Hindlimb muscle (tissue), 1 donor: ENCODE data around the gene TSPAN4. TPM values are rescaled to one million over a fixed set of nuclear protein-coding genes. Genes with fewer than 3 reads are reported as not detected.

ENCODE experiments used
- DNase-seq: peaks from one replicate; pipeline ENCODE4 v3.0.0-alpha.2; 2013
- polyA plus RNA-seq: library from polyadenylated mRNA; unstranded; fragments of 120-200 nt; gene quantifications from one replicate; pipeline ENCODE4 v1.2.1, GENCODE V29; 2013; ENCODE audit not compliant: insufficient read length

Gene TSPAN4
- polyA plus RNA-seq, 1 donor, result 55.0 TPM

- no peak for DNase-seq
Measured at GRCh38 chr11:804599-804964, 38.1 kb upstream of the TSPAN4 start.

GRCh38 chr11:808427-809286, 34.0 kb upstream of the TSPAN4 start:
- DNase-seq, result no peak

GRCh38 chr11:809287-810039, 33.2 kb upstream of the TSPAN4 start, which contains the start of gene RPLP2:
Gene RPLP2 (plus strand): TSS chr11:809967. CDS start chr11:810235, 268 bp downstream.
- peak; percentile 99 for DNase-seq

- DNase-seq, result no peak
Measured at GRCh38 chr11:810040-810567, 32.5 kb upstream of the TSPAN4 start.

GRCh38 chr11:811446-812245, 31.0 kb upstream of the TSPAN4 start:
- no peak for DNase-seq

- no peak for DNase-seq
Measured at GRCh38 chr11:812390-812789, 30.3 kb upstream of the TSPAN4 start.

- no peak for DNase-seq
Measured at GRCh38 chr11:813072-813455, 29.6 kb upstream of the TSPAN4 start.

GRCh38 chr11:813456-814096, 29.1 kb upstream of the TSPAN4 start:
- DNase-seq, result no peak

GRCh38 chr11:815675-816432, 26.8 kb upstream of the TSPAN4 start:
- DNase-seq, result no peak

GRCh38 chr11:816433-816779, 26.2 kb upstream of the TSPAN4 start:
- no peak for DNase-seq

GRCh38 chr11:818396-819128, 24.1 kb upstream of the TSPAN4 start, which contains the start of gene PNPLA2:
Gene PNPLA2 (plus strand): TSS chr11:818914. CDS start chr11:819719, 805 bp downstream.
- DNase-seq, result no peak

- DNase-seq, result peak; percentile 89
Measured at GRCh38 chr11:819129-819931, 23.3 kb upstream of the TSPAN4 start.

- DNase-seq, result no peak
Measured at GRCh38 chr11:819943-820649, 22.6 kb upstream of the TSPAN4 start.

- DNase-seq, result no peak
Measured at GRCh38 chr11:820655-821511, 21.8 kb upstream of the TSPAN4 start.

GRCh38 chr11:821512-822371, 20.9 kb upstream of the TSPAN4 start:
- no peak for DNase-seq

GRCh38 chr11:823441-824291, 19.0 kb upstream of the TSPAN4 start:
- no peak for DNase-seq
